Stimulated activated CD4-positive, alpha-beta T cell treated with anti-CD3 and anti-CD28 coated beads, TNF-alpha, amount 100 ng/mL, for 48 hours (primary cell): ENCODE measurements around the gene PRKN.

ENCODE experiments used
- DNase-seq, 3 donors: peaks; one replicate each; pipeline ENCODE4 v3.0.0-alpha.2; 2020; ENCODE audit warnings: low read depth in 3 of 3

Gene PRKN

GRCh38 chr6:162125659-162126058, 601.9 kb downstream of the PRKN start:
- DNase-seq = no peak

- DNase-seq = no peak
These were observed 602.7 kb downstream of the PRKN start for GRCh38 chr6:162124710-162125435.

- no peak for DNase-seq
These were observed 603.8 kb downstream of the PRKN start for GRCh38 chr6:162123797-162124196.

DNA sequence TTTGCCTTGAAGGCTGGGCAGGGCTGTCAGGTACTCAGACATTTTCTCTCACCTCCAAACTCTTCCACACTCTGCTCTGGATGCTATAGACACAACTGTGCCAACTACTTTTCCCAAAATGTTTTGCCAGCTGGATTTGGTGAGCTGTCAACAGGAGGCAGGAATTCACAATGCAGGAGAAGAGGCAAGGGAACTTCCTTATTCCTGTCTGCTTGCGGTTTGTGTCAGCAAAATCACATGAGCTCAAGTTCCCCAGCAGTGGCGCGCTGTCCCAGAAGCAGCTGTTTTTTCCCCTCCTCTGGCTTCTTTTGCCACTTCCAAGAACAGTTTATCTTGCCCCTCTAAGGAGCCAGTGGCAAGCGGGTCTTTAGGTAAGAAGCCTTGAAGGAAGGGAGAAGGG, 608.2 kb downstream of the PRKN start:
- no peak for DNase-seq

GRCh38 chr6:162118706-162119105, 608.9 kb downstream of the PRKN start:
- DNase-seq = no peak

DNA sequence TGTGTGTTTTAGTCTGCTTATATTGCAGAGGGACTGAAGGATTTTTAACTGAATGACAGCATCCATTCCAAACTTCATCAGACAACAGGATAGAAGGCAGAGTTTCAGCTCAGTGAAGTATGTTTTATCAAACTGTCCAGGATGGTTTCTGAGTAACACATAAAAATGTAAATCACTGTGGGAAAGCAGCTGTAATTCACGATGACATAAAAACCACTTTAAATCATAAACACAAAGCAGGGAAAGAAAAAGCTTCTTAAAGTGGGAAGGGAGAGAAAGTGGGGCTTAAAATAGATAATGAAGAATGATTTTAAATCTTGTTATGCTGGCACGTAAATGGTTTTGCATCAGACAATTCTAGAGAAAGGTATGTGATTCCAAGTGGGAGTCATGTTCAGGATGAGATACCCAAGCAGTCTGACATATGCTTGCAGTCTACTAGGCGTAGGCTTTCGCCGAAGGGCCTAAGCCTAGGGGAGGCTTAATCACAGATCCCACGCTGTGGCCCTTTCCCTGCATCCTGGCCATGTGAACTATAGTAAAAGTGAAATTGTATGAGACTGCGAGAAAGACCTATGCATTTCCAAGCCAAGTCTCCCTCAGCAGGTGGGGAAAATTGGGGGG, 610.6 kb downstream of the PRKN start:
- DNase-seq = no peak

- no peak for DNase-seq
These were observed 618.0 kb downstream of the PRKN start for GRCh38 chr6:162109480-162110050.

DNA sequence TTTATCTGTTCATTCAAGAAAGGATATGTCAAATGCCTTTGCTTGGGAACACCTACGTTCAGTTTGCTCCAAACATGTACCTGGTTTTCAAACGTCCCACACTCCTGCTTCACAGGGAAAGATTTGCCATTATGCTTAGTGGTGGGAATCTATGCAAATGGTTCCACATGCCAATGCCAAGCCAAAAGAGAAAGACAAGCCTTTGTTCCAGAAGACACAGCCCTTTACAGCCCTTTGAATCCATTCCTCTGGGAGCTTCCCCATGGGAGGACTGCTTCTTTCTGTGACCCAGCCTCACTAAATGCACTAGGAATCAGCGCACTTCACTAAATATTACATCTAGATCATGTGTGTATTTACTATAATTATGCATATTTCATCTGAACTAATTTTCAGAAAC, 619.5 kb downstream of the PRKN start:
- no peak for DNase-seq

GRCh38 chr6:162100096-162100495, 627.5 kb downstream of the PRKN start:
- DNase-seq = no peak

- peak; percentile 31 to 50 (median 41) for DNase-seq
These were observed 627.9 kb downstream of the PRKN start for GRCh38 chr6:162099685-162100084.

- no peak for DNase-seq
These were observed 634.6 kb downstream of the PRKN start for GRCh38 chr6:162092816-162093502.

DNA sequence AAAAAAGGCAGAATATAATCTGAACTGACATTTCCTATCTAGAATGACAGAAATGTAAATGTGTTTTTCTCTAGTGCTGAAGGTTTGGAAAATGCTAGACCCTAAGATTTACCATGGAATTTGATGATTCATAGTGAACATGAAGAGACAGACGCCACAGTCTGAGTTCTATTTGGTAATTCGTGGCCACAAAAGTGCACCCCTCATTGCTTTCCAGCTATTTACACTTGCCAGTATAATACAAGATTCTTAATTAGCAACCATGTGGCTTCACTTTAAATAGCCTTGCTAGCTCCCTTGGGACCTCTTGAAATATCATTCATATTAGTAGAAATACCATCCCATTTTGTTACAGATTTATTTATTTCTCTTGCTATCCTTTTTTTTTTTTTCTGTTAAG, 636.8 kb downstream of the PRKN start:
- DNase-seq = no peak

- DNase-seq = no peak
These were observed 639.5 kb downstream of the PRKN start for GRCh38 chr6:162088091-162088490.

DNA sequence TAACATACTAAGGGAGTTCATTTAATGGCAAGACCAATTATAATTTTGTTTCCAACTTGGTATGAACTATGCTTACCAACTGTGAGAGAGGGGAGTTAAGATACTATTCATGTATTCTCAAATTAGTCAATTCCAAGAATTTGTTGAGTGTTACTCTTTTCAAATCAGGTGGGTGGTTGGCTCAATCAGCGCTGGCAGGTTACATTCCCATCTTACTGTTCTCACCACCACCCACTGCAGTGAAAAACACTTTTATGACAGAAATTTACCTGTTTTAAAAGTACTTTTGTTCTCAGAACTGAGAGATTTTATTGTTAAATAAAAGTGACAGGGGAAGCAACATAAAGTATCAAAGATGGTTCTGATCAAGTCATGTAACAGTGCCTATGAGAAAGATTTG, 642.0 kb downstream of the PRKN start:
- DNase-seq = no peak

GRCh38 chr6:162082520-162082919, 645.0 kb downstream of the PRKN start:
- DNase-seq = no peak

- DNase-seq = no peak
These were observed 648.9 kb downstream of the PRKN start for GRCh38 chr6:162078667-162079066.

- no peak for DNase-seq
These were observed 649.4 kb downstream of the PRKN start for GRCh38 chr6:162078126-162078525.

DNA sequence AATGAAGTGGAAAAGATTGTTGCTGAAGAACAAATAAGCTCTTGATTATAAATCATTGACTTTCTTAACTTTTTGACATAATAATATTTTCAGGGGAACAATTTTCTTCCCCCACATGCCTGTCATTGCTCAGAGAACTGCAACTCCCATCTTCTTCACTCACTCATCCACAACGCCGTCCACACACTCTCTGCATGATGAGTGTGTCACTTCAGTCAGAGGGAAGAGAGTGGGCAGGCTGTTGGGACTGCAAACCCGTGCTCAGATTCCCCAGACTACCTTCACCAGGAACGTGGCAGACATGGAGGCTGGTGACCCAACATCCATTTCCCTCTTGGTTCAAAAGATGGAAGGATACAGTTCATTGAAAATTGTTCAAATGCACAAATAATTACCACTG, 650.8 kb downstream of the PRKN start:
- DNase-seq = no peak

DNA sequence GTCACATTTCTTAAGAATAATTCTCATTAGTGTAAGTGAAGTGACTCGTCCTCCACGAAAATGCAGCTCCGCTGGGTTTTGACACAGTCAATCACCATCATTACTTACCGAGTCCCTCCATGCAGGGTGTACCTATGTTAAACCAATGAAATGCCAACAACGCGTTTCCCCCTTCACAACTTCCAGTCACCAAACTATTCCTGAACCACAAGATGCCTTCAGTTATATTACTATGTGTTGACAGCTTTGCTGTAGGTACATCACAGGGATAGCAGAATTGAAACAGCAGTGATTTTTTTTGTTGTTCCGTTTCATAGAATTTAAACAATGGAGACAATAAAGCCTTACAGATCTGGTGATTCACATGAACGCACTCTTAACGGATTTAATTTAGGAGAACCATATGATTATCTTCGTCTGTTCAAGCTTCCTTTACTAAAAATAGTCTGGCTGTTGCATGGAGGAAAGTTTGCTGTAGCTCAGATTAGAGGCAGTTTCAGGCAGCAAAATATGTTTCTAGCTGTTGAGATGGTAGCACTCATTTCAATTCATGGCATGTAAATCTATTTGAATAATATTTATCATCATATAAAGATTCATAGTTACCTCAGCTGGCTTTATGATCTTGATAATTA, 652.8 kb downstream of the PRKN start:
- no peak for DNase-seq

DNA sequence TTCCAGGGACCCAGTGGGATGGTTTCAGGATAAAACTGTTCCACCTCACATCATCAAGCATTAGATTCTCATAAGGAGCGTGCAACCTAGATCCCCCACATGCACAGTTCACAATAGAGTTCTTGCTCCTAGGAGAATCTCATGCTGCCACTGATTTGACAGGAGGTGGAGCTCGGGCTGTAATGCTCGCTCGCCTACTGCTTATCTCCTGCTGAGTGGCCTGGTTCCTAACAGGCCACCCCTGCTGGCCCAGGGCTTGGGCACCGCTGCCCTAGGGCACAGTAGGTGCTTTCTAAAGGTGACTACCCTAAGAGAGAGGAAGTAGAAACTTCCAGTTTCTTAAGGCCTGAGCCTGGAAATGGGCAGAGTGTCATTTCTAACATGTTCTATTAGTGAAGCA, 656.9 kb downstream of the PRKN start:
- no peak for DNase-seq

- no peak for DNase-seq
These were observed 657.6 kb downstream of the PRKN start for GRCh38 chr6:162069995-162070394.

- DNase-seq = no peak
These were observed 659.2 kb downstream of the PRKN start for GRCh38 chr6:162068340-162068739.
